ENCODE results near the gene ARL11.

The ARL11 gene

GRCh38 chr13:49615836-49616675, 12.3 kb upstream of the ARL11 start:
- DNase-seq: no peak

- DNase-seq: no peak
These were observed 11.6 kb upstream of the ARL11 start for GRCh38 chr13:49616676-49617065.

- DNase-seq: no peak
These were observed 8.1 kb upstream of the ARL11 start for GRCh38 chr13:49620170-49620621.

GRCh38 chr13:49622174-49622946, 5.9 kb upstream of the ARL11 start:
- no peak for DNase-seq

GRCh38 chr13:49624229-49624628, 4.1 kb upstream of the ARL11 start:
- no peak for DNase-seq

GRCh38 chr13:49625392-49626079, 2.8 kb upstream of the ARL11 start:
- DNase-seq: no peak

GRCh38 chr13:49629196-49629938, 1.1 kb downstream of the ARL11 start:
- DNase-seq: no peak

- no peak for DNase-seq
These were observed 1.6 kb downstream of the ARL11 start for GRCh38 chr13:49629947-49630346.

- DNase-seq: no peak
These were observed 2.3 kb downstream of the ARL11 start for GRCh38 chr13:49630580-49630979.

GRCh38 chr13:49632156-49632555, 3.8 kb downstream of the ARL11 start:
- no peak for DNase-seq

GRCh38 chr13:49633710-49634109, 5.4 kb downstream of the ARL11 start:
- DNase-seq: no peak

GRCh38 chr13:49635599-49636433, 7.5 kb downstream of the ARL11 start:
- DNase-seq: peak; percentile 39 to 63

- DNase-seq: no peak
These were observed 8.4 kb downstream of the ARL11 start for GRCh38 chr13:49636705-49637104.

GRCh38 chr13:49638030-49638743, 9.9 kb downstream of the ARL11 start:
- no peak for DNase-seq

GRCh38 chr13:49638744-49639072, 10.4 kb downstream of the ARL11 start:
- DNase-seq: no peak

GRCh38 chr13:49641801-49642291, 13.5 kb downstream of the ARL11 start:
- peak in 1 of 2 donors; percentile 64 for DNase-seq

GRCh38 chr13:49643035-49643646, 14.8 kb downstream of the ARL11 start:
- no peak for DNase-seq

- no peak for DNase-seq
These were observed 17.1 kb downstream of the ARL11 start for GRCh38 chr13:49645451-49645850.

- no peak for DNase-seq
These were observed 18.4 kb downstream of the ARL11 start for GRCh38 chr13:49646688-49647087.

GRCh38 chr13:49649244-49649962, 21.1 kb downstream of the ARL11 start:
- DNase-seq: no peak
